ENCODE results near the gene DBH. TPM values are rescaled to one million over a fixed set of nuclear protein-coding genes. Genes with fewer than 3 reads are reported as not detected.

DBH gene
- total RNA-seq, 1 donor from 2014 or later = not detected

DNA sequence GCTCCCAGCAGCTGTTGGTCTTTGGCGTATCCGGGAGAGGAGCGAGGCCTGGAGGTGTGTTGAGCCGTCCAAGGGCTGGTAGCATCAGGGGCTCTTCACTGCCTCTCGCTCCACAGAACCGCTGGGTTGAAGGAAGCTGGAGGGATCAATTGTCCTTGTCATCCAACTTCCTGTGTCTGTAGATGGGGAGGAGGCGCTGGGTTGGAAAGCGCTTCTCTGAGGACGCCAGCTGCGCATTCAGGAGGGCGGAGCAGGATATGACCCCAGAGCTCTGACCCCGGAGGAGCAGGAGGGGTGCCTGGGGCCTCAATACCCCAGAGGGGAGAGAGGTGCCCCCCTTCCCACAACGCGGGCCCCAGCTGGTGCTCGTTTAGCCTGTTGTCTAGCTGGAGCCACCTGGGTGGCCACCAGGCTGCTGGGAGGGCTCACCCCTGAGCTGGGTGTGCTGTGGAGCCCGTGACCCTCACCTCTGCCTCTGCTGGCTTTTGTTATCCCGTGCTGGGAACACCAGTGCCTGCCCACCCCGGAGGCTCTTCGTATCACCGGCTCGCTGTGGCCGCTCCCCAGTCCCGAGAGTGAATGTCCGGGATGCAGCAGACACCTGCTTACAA lies 2.0 kb upstream of the DBH start:
- H3K27me3 Mint-ChIP-seq (ENCODE audit: unreplicated experiment) = peaks cover 50% of the 10 kb centered on the region
- H3K27ac Mint-ChIP-seq (ENCODE audit: unreplicated experiment) = no peak overlapping the region
- no peak overlapping the region for H3K4me3 Mint-ChIP-seq (ENCODE audit: unreplicated experiment)
- no peaks in the 10 kb centered on the region for H3K4me1 Mint-ChIP-seq (ENCODE audit: unreplicated experiment)
- TF ChIP-seq, protein P1, sequence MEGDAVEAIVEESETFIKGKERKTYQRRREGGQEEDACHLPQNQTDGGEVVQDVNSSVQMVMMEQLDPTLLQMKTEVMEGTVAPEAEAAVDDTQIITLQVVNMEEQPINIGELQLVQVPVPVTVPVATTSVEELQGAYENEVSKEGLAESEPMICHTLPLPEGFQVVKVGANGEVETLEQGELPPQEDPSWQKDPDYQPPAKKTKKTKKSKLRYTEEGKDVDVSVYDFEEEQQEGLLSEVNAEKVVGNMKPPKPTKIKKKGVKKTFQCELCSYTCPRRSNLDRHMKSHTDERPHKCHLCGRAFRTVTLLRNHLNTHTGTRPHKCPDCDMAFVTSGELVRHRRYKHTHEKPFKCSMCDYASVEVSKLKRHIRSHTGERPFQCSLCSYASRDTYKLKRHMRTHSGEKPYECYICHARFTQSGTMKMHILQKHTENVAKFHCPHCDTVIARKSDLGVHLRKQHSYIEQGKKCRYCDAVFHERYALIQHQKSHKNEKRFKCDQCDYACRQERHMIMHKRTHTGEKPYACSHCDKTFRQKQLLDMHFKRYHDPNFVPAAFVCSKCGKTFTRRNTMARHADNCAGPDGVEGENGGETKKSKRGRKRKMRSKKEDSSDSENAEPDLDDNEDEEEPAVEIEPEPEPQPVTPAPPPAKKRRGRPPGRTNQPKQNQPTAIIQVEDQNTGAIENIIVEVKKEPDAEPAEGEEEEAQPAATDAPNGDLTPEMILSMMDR (IDR thresholded peaks at IDR 0.05) = no peak
- no peaks in the 10 kb centered on the region for H3K9me3 Mint-ChIP-seq (ENCODE audit: unreplicated experiment)
- no peak for DNase-seq (ENCODE audit: extremely low spot score, unreplicated experiment)
- no peaks in the 10 kb centered on the region for H3K36me3 Mint-ChIP-seq (ENCODE audit: unreplicated experiment)

DNA sequence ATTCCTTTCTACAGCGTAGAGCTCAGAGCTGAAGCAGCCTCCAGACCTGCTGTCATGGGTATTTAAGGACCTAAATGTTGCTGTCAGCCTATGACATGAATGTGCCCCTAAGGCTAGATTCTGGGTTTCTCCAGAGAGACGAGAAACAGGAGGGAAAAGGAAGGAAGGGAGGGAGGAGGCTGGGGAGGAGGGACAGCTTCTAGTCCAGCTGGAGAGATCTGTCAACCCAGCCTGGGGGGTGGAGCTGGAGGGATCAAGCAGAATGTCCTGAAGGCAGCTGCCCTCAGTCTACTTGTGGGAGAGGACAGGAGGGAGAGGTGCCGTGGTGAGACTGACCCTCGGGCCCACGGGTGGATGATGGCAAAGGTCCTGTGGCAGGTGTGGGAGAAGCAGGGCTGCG lies 1.1 kb upstream of the DBH start:
- TF ChIP-seq, protein P1 (IDR thresholded peaks at IDR 0.05) = no peak
- H3K4me1 Mint-ChIP-seq (ENCODE audit: unreplicated experiment) = no peaks in the 10 kb centered on the region
- DNase-seq (ENCODE audit: extremely low spot score, unreplicated experiment) = no peak
- H3K27me3 Mint-ChIP-seq (ENCODE audit: unreplicated experiment) = peaks cover 58% of the 10 kb centered on the region
- no peak overlapping the region for H3K4me3 Mint-ChIP-seq (ENCODE audit: unreplicated experiment)
- H3K36me3 Mint-ChIP-seq (ENCODE audit: unreplicated experiment) = no peaks in the 10 kb centered on the region
- no peaks in the 10 kb centered on the region for H3K9me3 Mint-ChIP-seq (ENCODE audit: unreplicated experiment)
- H3K27ac Mint-ChIP-seq (ENCODE audit: unreplicated experiment) = no peak overlapping the region

DNA sequence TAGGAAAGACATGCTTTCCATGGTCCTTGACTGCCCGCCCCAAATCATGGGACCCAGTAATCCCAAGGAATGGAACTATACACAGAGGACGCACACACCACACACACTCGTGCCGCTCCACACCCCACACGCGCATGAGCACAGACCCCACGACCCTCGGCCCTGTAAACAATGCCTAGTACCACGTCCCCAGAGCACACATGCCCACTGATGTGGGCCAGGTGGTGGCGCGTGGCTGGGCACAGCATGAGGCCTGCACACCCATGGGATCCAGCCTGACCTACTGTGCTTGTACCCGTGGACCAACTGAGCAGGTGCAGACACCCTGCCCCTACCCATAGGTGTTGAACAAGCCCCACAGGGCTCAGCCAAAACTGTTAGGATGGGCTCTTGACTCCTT lies 739 bp downstream of the DBH start:
- no peaks in the 10 kb centered on the region for H3K9me3 Mint-ChIP-seq (ENCODE audit: unreplicated experiment)
- no peaks in the 10 kb centered on the region for H3K4me1 Mint-ChIP-seq (ENCODE audit: unreplicated experiment)
- no peaks in the 10 kb centered on the region for H3K36me3 Mint-ChIP-seq (ENCODE audit: unreplicated experiment)
- TF ChIP-seq, protein P1 (IDR thresholded peaks at IDR 0.05) = no peak
- no peak overlapping the region for H3K27ac Mint-ChIP-seq (ENCODE audit: unreplicated experiment)
- peaks cover 68% of the 10 kb centered on the region for H3K27me3 Mint-ChIP-seq (ENCODE audit: unreplicated experiment)
- H3K4me3 Mint-ChIP-seq (ENCODE audit: unreplicated experiment) = no peak overlapping the region
- no peak for DNase-seq (ENCODE audit: extremely low spot score, unreplicated experiment)

DNA sequence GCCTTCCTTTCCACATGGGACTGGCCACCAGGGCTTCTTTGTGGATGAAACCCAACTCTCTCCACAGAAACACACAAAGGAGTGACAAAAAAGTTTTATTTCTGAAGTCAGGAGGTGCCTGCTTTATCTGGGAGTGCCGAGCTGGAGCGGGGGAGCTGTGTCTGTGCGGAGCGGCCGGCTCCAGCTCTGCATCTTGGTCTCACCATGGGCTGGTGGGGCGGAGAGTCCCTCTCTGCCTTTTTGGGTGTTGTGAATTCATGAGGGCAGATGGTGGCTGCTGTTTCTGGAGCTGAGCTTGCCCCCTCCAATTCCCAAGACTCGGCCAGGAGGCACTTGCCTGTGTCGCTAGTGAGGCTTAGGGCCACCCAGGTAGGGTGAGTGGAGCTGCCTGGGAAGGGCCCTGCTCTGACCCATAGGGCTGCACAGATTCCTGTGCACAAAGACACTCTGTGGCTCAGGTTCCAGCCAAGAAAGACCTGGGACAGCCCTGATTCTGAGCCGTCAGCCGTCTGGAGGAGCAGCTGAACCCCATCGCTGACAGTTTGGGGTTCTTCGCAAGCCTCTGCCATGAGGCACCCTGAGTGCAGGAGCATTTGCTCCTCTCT lies 1.4 kb downstream of the DBH start:
- no peaks in the 10 kb centered on the region for H3K36me3 Mint-ChIP-seq (ENCODE audit: unreplicated experiment)
- H3K27ac Mint-ChIP-seq (ENCODE audit: unreplicated experiment) = no peak overlapping the region
- peaks cover 67% of the 10 kb centered on the region for H3K27me3 Mint-ChIP-seq (ENCODE audit: unreplicated experiment)
- TF ChIP-seq, protein P1 (IDR thresholded peaks at IDR 0.05) = no peak
- no peaks in the 10 kb centered on the region for H3K4me1 Mint-ChIP-seq (ENCODE audit: unreplicated experiment)
- H3K9me3 Mint-ChIP-seq (ENCODE audit: unreplicated experiment) = no peaks in the 10 kb centered on the region
- H3K4me3 Mint-ChIP-seq (ENCODE audit: unreplicated experiment) = no peak overlapping the region
- DNase-seq (ENCODE audit: extremely low spot score, unreplicated experiment) = no peak

DNA sequence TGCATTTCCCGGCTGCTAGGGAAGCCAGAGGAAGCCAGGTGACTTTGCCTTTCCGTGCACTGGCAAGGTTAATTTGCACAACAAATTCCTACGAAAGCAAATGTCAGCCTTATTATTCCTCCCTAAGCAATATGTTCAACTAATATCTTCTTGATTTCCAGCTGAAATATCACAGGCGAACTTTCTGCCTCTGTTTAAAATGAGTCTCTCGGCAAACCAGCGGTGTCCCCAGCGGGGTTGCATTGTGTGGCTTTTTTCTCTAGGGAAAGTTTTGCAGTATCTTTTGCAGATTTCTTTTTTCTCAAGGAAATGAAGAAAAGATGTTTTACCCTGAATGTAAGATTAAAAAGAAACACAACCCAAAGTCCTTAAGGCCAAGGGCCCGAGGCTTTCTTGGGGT lies 1.9 kb downstream of the DBH start:
- no peaks in the 10 kb centered on the region for H3K36me3 Mint-ChIP-seq (ENCODE audit: unreplicated experiment)
- H3K4me3 Mint-ChIP-seq (ENCODE audit: unreplicated experiment) = no peak overlapping the region
- peaks cover 62% of the 10 kb centered on the region for H3K27me3 Mint-ChIP-seq (ENCODE audit: unreplicated experiment)
- no peak for DNase-seq (ENCODE audit: extremely low spot score, unreplicated experiment)
- H3K9me3 Mint-ChIP-seq (ENCODE audit: unreplicated experiment) = no peaks in the 10 kb centered on the region
- no peak overlapping the region for H3K27ac Mint-ChIP-seq (ENCODE audit: unreplicated experiment)
- H3K4me1 Mint-ChIP-seq (ENCODE audit: unreplicated experiment) = no peaks in the 10 kb centered on the region
- TF ChIP-seq, protein P1 (IDR thresholded peaks at IDR 0.05) = no peak
